Fibroblast of mammary gland (primary cell): ENCODE results near the gene DAAM1.

Experiments used
- DNase-seq: peaks from one replicate; pipeline ENCODE4 v3.0.0-alpha.2; 2010; ENCODE audit warnings: low read depth
- H3K4me3 ChIP-seq: 2 replicates; pipeline ENCODE4 v1.5.1; 2011; ENCODE audit warnings: low read depth, mild to moderate bottlenecking, low read length, moderate library complexity; ENCODE audit not compliant: control insufficient read depth
- TF ChIP-seq, protein P1 (sequence below): conservative IDR thresholded peaks from 2 replicates; pipeline ENCODE4 v1.5.1; 2011; ENCODE audit warnings: low read depth, low read length, inconsistent platforms; ENCODE audit not compliant: control insufficient read depth, insufficient read depth

The DAAM1 gene

DNA sequence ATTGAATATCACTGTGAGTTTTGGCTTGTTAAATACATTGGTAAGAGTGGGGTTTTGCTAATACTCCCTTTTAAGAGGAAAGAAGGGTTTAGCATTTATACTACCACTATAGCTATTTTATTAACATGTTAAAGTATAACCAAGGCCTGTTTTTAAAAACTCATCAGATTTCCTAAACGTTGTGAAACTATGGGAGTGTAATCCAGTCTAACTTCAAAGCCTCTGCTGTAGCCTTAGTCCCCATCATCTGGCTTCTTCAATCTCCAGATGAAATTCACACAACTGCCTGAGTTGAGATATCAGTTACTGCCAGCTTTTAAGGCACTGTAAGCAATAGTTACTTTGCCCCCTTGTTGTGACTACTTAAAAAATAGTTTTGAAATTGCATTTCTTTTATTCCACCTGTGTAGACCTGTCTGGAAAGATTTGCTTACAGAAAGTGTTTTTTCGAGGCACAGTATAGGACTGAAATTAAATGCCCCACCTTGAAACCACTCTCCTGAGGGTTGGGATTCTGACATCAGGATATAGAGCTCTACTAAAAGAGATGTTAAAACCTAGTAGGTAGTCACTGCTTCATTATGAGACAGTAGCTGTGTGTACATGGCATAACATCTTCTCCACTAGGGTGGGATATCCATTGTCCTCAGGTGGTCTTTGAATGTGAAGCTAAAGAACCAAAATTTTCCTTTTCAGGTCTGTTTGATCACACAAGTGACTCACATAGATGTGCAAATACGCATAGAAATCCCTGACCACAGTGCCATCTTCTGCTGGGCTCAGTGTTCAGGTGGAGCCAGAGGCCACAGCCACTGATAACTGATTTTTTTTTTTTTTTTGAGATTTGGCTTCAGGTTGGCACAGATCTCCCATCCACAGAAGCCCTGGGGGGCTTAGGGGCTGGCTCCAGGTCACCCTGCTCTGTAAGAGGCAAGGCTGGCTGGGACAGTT lies 125.5 kb downstream of the DAAM1 start:
- DNase-seq, result no peak
- TF ChIP-seq, protein P1, sequence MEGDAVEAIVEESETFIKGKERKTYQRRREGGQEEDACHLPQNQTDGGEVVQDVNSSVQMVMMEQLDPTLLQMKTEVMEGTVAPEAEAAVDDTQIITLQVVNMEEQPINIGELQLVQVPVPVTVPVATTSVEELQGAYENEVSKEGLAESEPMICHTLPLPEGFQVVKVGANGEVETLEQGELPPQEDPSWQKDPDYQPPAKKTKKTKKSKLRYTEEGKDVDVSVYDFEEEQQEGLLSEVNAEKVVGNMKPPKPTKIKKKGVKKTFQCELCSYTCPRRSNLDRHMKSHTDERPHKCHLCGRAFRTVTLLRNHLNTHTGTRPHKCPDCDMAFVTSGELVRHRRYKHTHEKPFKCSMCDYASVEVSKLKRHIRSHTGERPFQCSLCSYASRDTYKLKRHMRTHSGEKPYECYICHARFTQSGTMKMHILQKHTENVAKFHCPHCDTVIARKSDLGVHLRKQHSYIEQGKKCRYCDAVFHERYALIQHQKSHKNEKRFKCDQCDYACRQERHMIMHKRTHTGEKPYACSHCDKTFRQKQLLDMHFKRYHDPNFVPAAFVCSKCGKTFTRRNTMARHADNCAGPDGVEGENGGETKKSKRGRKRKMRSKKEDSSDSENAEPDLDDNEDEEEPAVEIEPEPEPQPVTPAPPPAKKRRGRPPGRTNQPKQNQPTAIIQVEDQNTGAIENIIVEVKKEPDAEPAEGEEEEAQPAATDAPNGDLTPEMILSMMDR, result no peak
- no peak overlapping the region for H3K4me3 ChIP-seq

DNA sequence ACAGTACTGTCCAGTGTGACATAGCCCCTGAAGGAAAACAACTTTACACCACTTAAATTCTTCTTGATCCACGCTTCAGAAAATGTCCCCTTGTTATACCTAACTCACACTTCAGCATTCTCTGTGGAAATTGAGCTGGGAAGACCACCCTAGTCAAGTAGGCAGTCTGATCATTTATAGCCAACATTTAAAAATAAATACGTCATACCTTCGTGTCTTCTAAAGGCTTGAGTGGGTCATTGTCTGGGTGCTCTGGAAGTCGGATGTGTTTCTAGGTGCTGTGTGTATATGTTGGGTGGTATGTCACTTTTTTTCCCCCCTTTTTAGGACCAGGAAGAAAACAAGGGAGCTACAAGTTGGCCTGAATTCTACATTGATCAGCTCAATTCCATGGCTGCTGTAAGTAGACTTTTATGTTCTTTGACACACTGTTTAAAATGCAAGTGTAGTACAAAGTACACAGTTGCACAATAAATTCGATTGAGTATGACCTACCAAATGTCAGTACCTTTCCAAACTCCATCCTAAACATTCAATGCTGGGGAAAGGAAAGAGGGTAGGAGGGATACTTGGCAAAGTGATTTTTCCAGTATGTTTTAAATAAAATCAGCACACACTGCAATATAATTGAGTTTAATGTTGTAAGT lies 126.6 kb downstream of the DAAM1 start:
- no peak overlapping the region for H3K4me3 ChIP-seq
- no peak for DNase-seq
- TF ChIP-seq, protein P1, result no peak

- TF ChIP-seq, protein P1, result no peak
- no peak overlapping the region for H3K4me3 ChIP-seq
- no peak for DNase-seq
Measured at GRCh38 chr14:59316151-59316830, 127.8 kb downstream of the DAAM1 start.

GRCh38 chr14:59317346-59317745 lies 128.9 kb downstream of the DAAM1 start:
- no peak for DNase-seq
- H3K4me3 ChIP-seq, result no peak overlapping the region
- TF ChIP-seq, protein P1, result no peak

DNA sequence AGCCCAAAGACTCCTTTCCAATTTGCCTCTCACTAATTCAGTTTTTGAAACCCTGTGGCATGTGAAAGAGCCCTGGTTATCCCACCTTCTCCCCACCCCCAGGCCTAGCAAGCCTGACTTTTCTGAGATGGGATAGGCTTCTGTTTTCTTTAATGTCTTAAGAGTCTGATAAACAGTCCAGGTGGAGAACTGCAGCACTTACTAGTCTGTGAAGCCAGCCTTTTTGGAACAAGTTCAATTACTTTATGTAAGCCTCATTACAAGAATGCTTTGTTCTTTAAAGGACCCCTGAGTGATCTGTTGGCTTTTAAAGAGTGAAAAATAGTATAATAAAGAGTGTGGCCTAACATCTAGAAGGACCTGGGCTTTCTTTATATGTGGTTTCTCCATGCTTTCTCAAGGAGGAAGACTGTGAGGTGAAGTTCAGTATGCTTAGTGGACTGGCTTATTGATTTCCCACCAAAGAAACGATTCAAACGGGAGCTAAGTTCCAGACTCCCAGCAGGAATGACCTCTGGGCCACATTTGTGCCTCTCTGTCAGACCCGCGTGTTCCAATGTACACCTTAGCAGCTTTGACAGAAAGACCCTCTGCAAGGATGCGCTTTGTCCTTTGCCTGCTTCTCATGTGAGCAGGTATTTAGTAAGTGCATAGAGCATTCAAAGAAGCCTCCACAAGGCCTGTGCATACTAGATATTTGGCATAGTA lies 129.5 kb downstream of the DAAM1 start:
- DNase-seq, result no peak
- TF ChIP-seq, protein P1, result no peak
- H3K4me3 ChIP-seq, result no peak overlapping the region

DNA sequence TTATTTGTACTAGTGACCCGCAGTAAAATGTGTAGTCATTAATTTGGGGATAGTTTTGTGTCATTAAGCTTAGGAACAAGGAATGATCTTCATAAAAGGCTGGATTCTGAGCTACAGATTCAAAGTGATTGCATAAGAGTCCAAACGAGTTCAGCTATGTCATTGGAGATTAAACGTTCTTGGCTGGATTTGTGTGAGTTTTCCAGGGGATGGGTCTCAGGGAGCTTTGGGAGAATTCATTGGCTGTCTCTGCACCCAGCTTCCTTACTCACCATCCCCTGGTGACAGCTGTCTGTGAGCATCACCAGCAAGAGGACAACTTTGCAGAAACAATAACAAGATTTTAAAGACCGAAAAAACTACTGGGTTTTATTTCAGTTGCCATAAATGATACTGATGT lies 130.4 kb downstream of the DAAM1 start:
- TF ChIP-seq, protein P1, result no peak
- H3K4me3 ChIP-seq, result no peak overlapping the region
- DNase-seq, result no peak
